ENCODE data around the gene ANKRD34B. TPM values are rescaled to one million over a fixed set of nuclear protein-coding genes. Genes with fewer than 3 reads are reported as not detected.

ANKRD34B gene
- total and polyA plus RNA-seq, 2 of the 13 experiments (the other 11 are each of a cell fraction or from before 2014, with no cell fraction given), result 0.01 to 0.04 TPM

DNA sequence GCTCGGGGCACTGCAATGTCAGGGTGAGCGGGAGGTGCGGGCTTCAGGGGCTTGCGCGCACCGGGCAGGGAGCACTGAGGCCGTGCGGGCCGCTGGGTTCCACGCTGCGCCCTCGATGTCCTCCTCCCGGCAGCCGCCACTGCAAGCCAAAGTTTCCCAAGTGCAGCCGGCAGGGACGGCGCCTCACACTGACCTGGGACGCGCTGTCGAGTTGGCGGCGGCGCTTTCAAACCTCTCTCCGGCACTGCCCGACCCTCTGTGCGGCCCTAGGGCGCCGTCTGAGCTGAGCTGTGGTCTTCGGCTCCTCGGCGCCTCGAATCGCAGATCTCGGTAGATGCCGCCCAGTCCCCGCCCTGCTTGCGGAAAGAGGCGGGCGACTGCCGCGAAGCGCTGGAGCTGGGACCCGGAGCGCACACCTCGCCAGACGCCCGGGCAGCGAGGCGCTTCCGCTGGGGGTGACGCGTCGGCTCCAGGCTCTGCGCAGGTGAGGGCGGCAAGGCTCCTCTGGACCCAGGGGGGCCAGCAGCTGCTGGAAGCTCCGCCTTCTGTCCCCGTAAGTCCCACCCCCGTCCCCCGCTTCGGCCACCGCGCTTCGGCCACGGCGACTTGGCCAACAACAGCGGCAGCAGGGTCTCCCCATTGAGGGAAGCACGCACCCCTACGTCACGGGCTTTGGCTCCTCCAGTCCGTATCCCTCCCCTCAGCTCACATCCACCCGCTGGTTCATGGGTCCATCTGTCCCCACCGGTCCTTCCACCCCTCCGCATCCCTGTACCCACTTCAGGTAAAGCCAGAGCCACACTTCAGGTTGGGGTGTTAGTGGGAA is at the start of gene ANKRD34B (continued):
- TF ChIP-seq NFE2L1 (CRISPR knock-in tag; IDR thresholded peaks at IDR 0.05; ENCODE audit: borderline replicate concordance) (no peak), ZNF724P (CRISPR knock-in tag; IDR thresholded peaks at IDR 0.05; ENCODE audit: borderline replicate concordance) (no peak), HNRNPLL (IDR thresholded peaks at IDR 0.05; ENCODE audit: low read depth, low read length, poor library complexity, severe bottlenecking) (peak; percentile 65), IRX3 (CRISPR knock-in tag; IDR thresholded peaks at IDR 0.05; ENCODE audit: borderline replicate concordance, low read depth) (0 out of 2 replicates have a peak, but pooled peaks have one; percentile 31)
- TF ChIP-seq, protein P1, sequence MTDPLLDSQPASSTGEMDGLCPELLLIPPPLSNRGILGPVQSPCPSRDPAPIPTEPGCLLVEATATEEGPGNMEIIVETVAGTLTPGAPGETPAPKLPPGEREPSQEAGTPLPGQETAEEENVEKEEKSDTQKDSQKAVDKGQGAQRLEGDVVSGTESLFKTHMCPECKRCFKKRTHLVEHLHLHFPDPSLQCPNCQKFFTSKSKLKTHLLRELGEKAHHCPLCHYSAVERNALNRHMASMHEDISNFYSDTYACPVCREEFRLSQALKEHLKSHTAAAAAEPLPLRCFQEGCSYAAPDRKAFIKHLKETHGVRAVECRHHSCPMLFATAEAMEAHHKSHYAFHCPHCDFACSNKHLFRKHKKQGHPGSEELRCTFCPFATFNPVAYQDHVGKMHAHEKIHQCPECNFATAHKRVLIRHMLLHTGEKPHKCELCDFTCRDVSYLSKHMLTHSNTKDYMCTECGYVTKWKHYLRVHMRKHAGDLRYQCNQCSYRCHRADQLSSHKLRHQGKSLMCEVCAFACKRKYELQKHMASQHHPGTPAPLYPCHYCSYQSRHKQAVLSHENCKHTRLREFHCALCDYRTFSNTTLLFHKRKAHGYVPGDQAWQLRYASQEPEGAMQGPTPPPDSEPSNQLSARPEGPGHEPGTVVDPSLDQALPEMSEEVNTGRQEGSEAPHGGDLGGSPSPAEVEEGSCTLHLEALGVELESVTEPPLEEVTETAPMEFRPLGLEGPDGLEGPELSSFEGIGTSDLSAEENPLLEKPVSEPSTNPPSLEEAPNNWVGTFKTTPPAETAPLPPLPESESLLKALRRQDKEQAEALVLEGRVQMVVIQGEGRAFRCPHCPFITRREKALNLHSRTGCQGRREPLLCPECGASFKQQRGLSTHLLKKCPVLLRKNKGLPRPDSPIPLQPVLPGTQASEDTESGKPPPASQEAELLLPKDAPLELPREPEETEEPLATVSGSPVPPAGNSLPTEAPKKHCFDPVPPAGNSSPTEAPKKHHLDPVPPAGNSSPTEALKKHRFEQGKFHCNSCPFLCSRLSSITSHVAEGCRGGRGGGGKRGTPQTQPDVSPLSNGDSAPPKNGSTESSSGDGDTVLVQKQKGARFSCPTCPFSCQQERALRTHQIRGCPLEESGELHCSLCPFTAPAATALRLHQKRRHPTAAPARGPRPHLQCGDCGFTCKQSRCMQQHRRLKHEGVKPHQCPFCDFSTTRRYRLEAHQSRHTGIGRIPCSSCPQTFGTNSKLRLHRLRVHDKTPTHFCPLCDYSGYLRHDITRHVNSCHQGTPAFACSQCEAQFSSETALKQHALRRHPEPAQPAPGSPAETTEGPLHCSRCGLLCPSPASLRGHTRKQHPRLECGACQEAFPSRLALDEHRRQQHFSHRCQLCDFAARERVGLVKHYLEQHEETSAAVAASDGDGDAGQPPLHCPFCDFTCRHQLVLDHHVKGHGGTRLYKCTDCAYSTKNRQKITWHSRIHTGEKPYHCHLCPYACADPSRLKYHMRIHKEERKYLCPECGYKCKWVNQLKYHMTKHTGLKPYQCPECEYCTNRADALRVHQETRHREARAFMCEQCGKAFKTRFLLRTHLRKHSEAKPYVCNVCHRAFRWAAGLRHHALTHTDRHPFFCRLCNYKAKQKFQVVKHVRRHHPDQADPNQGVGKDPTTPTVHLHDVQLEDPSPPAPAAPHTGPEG (CRISPR knock-in tag; IDR thresholded peaks at IDR 0.05), result 0 out of 2 replicates have a peak, but pooled peaks have one; percentile 44
- TF ChIP-seq, protein P2, sequence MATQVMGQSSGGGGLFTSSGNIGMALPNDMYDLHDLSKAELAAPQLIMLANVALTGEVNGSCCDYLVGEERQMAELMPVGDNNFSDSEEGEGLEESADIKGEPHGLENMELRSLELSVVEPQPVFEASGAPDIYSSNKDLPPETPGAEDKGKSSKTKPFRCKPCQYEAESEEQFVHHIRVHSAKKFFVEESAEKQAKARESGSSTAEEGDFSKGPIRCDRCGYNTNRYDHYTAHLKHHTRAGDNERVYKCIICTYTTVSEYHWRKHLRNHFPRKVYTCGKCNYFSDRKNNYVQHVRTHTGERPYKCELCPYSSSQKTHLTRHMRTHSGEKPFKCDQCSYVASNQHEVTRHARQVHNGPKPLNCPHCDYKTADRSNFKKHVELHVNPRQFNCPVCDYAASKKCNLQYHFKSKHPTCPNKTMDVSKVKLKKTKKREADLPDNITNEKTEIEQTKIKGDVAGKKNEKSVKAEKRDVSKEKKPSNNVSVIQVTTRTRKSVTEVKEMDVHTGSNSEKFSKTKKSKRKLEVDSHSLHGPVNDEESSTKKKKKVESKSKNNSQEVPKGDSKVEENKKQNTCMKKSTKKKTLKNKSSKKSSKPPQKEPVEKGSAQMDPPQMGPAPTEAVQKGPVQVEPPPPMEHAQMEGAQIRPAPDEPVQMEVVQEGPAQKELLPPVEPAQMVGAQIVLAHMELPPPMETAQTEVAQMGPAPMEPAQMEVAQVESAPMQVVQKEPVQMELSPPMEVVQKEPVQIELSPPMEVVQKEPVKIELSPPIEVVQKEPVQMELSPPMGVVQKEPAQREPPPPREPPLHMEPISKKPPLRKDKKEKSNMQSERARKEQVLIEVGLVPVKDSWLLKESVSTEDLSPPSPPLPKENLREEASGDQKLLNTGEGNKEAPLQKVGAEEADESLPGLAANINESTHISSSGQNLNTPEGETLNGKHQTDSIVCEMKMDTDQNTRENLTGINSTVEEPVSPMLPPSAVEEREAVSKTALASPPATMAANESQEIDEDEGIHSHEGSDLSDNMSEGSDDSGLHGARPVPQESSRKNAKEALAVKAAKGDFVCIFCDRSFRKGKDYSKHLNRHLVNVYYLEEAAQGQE (IDR thresholded peaks at IDR 0.05; ENCODE audit: borderline replicate concordance in 1 of 2, low read depth in 1 of 2, low read length in 2 of 2), result no peak
- TF ChIP-seq, protein P3, sequence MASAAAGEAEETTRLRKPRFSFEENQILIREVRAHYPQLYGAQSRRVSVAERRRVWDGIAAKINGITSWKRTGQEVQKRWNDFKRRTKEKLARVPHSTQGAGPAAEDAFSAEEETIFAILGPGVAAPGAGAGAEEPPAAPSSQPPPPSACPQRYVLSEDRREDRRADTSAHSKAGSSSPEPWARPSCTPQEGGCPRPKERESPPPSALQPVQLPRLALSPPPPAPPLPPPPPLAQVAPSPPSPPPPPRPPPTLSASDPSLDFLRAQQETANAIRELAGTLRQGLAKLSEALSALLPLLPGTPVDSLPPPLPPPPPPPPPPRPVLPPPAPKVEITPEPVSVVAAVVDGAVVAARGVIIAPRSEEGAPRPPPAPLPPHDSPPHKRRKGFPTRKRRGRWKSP (CRISPR knock-in tag; IDR thresholded peaks at IDR 0.05), result 0 out of 2 replicates have a peak, but pooled peaks have one; percentile 55
- TF ChIP-seq, protein P4, sequence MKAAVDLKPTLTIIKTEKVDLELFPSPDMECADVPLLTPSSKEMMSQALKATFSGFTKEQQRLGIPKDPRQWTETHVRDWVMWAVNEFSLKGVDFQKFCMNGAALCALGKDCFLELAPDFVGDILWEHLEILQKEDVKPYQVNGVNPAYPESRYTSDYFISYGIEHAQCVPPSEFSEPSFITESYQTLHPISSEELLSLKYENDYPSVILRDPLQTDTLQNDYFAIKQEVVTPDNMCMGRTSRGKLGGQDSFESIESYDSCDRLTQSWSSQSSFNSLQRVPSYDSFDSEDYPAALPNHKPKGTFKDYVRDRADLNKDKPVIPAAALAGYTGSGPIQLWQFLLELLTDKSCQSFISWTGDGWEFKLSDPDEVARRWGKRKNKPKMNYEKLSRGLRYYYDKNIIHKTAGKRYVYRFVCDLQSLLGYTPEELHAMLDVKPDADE (CRISPR knock-in tag; IDR thresholded peaks at IDR 0.05), result no peak
- TF ChIP-seq, protein P5, sequence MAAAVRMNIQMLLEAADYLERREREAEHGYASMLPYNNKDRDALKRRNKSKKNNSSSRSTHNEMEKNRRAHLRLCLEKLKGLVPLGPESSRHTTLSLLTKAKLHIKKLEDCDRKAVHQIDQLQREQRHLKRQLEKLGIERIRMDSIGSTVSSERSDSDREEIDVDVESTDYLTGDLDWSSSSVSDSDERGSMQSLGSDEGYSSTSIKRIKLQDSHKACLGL (CRISPR knock-in tag; IDR thresholded peaks at IDR 0.05), result 0 out of 2 replicates have a peak, but pooled peaks have one; percentile 22
- TF ChIP-seq, protein P6, sequence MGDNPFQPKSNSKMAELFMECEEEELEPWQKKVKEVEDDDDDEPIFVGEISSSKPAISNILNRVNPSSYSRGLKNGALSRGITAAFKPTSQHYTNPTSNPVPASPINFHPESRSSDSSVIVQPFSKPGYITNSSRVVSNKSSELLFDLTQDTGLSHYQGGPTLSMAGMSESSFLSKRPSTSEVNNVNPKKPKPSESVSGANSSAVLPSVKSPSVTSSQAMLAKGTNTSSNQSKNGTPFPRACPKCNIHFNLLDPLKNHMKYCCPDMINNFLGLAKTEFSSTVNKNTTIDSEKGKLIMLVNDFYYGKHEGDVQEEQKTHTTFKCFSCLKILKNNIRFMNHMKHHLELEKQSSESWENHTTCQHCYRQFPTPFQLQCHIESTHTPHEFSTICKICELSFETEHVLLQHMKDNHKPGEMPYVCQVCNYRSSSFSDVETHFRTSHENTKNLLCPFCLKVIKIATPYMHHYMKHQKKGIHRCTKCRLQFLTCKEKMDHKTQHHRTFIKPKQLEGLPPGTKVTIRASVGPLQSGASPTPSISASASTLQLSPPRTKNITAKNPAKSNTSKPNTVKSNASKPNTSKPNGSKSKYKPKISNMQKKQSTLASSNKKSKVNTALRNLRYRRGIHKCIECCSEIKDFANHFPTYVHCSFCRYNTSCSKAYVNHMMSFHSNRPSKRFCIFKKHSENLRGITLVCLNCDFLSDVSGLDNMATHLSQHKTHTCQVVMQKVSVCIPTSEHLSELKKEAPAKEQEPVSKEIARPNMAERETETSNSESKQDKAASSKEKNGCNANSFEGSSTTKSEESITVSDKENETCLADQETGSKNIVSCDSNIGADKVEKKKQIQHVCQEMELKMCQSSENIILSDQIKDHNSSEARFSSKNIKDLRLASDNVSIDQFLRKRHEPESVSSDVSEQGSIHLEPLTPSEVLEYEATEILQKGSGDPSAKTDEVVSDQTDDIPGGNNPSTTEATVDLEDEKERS (CRISPR knock-in tag; IDR thresholded peaks at IDR 0.05), result peak; percentile 81; the same call in 1 of the 2 replicates
